Measurements from ENCODE around the gene CCL24. TPM values are rescaled to one million over a fixed set of nuclear protein-coding genes. Genes with fewer than 3 reads are reported as not detected.
"Not testable (repeated sequence)": the region's sequence is repeated elsewhere in the genome, so short reads cannot be mapped to it uniquely, and the experiment has no call there.

Gene CCL24
- total RNA-seq, 2 donors from 2014 or later: not detected

- intact Hi-C loops (cut with DNase I): no loop called here
- WGBS: 57% methylated on average over 4 of the region's 4 CpGs
These were observed 14.8 kb downstream of the CCL24 start for GRCh38 chr7:75798770-75799169.

GRCh38 chr7:75796420-75796819, 17.2 kb downstream of the CCL24 start:
- H3K9me3 ChIP-seq: no peaks in the 10 kb centered on the region
- DNase-seq (ENCODE audit: low spot score): no peak
- intact Hi-C loops (cut with DNase I): no loop called here
- 88% methylated on average over 6 of the region's 6 CpGs for WGBS
- no peak overlapping the region for H3K4me3 ChIP-seq
- no peaks in the 10 kb centered on the region for H3K36me3 ChIP-seq
- TF ChIP-seq POLR2AphosphoS5 (IDR thresholded peaks at IDR 0.05) (no peak), POLR2A (IDR thresholded peaks at IDR 0.05) (no peak)
- TF ChIP-seq, protein P1, sequence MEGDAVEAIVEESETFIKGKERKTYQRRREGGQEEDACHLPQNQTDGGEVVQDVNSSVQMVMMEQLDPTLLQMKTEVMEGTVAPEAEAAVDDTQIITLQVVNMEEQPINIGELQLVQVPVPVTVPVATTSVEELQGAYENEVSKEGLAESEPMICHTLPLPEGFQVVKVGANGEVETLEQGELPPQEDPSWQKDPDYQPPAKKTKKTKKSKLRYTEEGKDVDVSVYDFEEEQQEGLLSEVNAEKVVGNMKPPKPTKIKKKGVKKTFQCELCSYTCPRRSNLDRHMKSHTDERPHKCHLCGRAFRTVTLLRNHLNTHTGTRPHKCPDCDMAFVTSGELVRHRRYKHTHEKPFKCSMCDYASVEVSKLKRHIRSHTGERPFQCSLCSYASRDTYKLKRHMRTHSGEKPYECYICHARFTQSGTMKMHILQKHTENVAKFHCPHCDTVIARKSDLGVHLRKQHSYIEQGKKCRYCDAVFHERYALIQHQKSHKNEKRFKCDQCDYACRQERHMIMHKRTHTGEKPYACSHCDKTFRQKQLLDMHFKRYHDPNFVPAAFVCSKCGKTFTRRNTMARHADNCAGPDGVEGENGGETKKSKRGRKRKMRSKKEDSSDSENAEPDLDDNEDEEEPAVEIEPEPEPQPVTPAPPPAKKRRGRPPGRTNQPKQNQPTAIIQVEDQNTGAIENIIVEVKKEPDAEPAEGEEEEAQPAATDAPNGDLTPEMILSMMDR (IDR thresholded peaks at IDR 0.05): no peak
- no peak overlapping the region for H3K27ac ChIP-seq
- no peaks in the 10 kb centered on the region for H3K4me1 ChIP-seq (replicated peaks)
- no peaks in the 10 kb centered on the region for H3K27me3 ChIP-seq (replicated peaks; ENCODE audit: insufficient read depth)

More at GRCh38 chr7:75798770-75799169, 14.8 kb downstream of the CCL24 start:
- Histone ChIP-seq H3K27me3 (replicated peaks; ENCODE audit: insufficient read depth) (no peaks in the 10 kb centered on the region), H3K36me3 (no peaks in the 10 kb centered on the region), H3K9me3 (no peaks in the 10 kb centered on the region), H3K4me1 (replicated peaks) (no peaks in the 10 kb centered on the region), H3K27ac (no peak overlapping the region), H3K4me3 (no peak overlapping the region)
- no peak for TF ChIP-seq POLR2AphosphoS5 (IDR thresholded peaks at IDR 0.05)
- no peak for TF ChIP-seq POLR2A (IDR thresholded peaks at IDR 0.05)
- TF ChIP-seq, protein P1 (IDR thresholded peaks at IDR 0.05): no peak
- no peak for DNase-seq (ENCODE audit: low spot score)

DNA sequence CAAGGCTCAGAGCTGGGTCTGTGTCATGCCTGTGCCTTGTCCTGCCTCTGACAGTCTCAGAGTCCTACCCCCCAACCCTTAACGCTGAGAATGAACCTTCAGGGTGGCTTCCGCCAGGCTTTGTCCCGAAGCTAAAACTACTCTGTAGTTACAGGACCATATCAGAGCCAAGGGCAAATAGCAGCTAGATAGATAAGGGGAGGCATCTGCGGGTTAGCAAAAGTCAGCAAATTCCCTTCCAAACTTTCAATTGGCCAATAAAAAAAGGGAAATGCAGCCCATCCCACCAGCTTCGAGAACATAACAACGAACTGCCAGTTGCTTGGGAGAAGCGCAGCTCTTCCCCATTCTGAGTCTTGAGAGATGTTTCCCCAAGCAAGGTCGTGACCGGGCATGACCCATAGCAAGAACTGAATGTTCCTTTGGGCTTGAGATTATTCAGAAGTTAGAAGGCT, 17.7 kb downstream of the CCL24 start:
- Histone ChIP-seq H3K4me3 (no peak overlapping the region), H3K36me3 (no peaks in the 10 kb centered on the region), H3K4me1 (replicated peaks) (no peaks in the 10 kb centered on the region), H3K27ac (no peak overlapping the region), H3K9me3 (no peaks in the 10 kb centered on the region), H3K27me3 (replicated peaks; ENCODE audit: insufficient read depth) (no peaks in the 10 kb centered on the region)
- 38% methylated on average over 9 of the region's 9 CpGs for WGBS
- intact Hi-C loops (cut with DNase I): no loop called here
- DNase-seq (ENCODE audit: low spot score): no peak
- TF ChIP-seq POLR2AphosphoS5 (IDR thresholded peaks at IDR 0.05) (no peak), POLR2A (IDR thresholded peaks at IDR 0.05) (no peak)
- TF ChIP-seq, protein P1 (IDR thresholded peaks at IDR 0.05): no peak

DNA sequence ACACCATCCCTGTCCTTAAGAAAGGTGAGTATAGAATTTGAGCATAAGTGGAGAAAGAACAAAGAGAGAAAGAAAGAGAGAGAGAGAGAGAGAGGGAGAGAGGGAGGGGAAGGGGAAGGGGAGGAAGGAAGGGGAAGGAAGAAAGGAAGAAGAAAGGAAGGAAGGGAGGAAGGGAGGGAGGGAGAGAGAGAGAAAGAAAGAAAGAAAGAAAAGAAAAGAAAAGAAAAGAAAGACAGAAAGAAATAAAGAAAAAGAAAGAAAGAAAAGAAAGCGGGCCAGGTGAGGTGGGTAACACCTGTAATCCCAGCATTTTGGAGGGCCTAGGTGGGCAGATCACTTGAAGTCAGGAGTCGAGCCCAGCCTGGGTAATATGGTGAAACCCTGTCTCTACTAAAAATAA, 19.9 kb downstream of the CCL24 start:
- intact Hi-C loops (cut with DNase I): no loop called here
- H3K36me3 ChIP-seq: no peaks in the 10 kb centered on the region
- TF ChIP-seq POLR2AphosphoS5 (IDR thresholded peaks at IDR 0.05) (no peak), POLR2A (IDR thresholded peaks at IDR 0.05) (no peak)
- TF ChIP-seq, protein P1 (IDR thresholded peaks at IDR 0.05): no peak
- H3K27ac ChIP-seq: no peak overlapping the region
- H3K4me1 ChIP-seq (replicated peaks): no peaks in the 10 kb centered on the region
- H3K9me3 ChIP-seq: no peaks in the 10 kb centered on the region
- 96% methylated on average over 2 of the region's 2 CpGs for WGBS
- no peaks in the 10 kb centered on the region for H3K27me3 ChIP-seq (replicated peaks; ENCODE audit: insufficient read depth)
- DNase-seq (ENCODE audit: low spot score): no peak
- H3K4me3 ChIP-seq: no peak overlapping the region

DNA sequence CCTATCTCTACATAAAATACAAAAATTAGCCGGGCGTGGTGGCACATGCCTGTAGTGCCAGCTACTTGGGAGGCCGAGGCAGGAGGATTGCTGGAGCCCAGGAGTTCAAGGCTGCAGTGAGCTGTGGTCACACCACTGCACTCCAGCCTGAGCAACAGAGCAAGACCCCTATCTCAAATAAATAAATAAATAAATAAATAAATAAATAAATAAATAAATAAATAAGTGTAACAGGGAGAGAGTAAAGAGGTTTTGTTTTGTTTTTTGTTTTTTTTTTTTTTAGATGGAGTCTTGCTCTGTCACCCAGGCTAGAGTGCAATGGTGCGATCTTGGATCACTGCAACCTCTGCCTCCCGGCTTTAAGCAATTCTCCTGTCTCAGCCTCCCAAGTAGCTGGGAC, 21.0 kb downstream of the CCL24 start:
- intact Hi-C loops (cut with DNase I); H3K4me3 ChIP-seq; H3K9me3 ChIP-seq; H3K36me3 ChIP-seq; H3K27ac ChIP-seq; H3K27me3 ChIP-seq (replicated peaks; ENCODE audit: insufficient read depth); DNase-seq (ENCODE audit: low spot score); H3K4me1 ChIP-seq (replicated peaks): not testable (repeated sequence)
- 96% methylated on average over 5 of the region's 5 CpGs for WGBS
